ENCODE data around the gene LIPA. TPM values are rescaled to one million over a fixed set of nuclear protein-coding genes. Genes with fewer than 3 reads are reported as not detected.

LIPA gene
- total and polyA plus RNA-seq, 2 of the 4 experiments (the other 2 are of a cell fraction), result 23.1 to 31.9 TPM

DNA sequence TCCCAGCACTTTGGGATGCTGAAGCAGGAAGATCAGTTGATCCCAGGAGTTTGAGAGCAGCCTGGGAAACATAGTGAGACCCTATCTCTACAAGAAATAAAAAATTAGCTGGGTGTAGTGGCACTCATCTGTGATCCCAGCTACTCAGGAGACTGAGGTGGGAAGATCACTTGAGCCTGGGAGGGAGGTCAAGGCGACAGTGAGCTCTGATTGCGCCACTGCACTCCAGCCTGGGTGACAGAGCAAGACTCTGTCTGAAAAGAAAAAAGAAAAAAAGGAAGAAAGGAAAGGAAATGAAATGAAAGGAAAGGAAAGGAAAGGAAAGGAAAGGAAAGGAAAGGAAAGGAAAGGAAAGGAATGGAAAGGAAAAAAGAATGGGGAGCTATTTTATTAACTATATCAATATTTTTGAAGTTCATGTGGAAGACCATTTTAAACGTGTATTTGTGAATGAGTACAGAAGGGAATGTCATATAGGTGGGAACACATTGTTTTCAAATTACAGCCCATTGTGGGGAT lies 43.2 kb upstream of the LIPA start:
- no TSS peak for BruUV-seq (replicated peaks)
- dilution Hi-C loops (cut with HindIII; ENCODE audit: low sequenced_read_pairs, unreplicated experiment), result no loop called here
- CTCF ChIA-PET, result interaction anchor here (1.0 kb wide), 1 partner anchor 74 kb away, joined by 3 read pairs; no protein-coding TSS in a partner anchor

More for the DNA sequence above, 43.2 kb upstream of the LIPA start:
- no peak overlapping the region for H3K23ac ChIP-seq (ENCODE audit: low read depth, low read length)
- H3K4ac ChIP-seq (ENCODE audit: low read depth, low read length), result no peak overlapping the region
- H2BK120ac ChIP-seq (ENCODE audit: low read depth, low read length), result no peak overlapping the region; the same call in 1 of the 2 replicates
- H4K5ac ChIP-seq (ENCODE audit: low read depth, low read length), result no peak overlapping the region
- no peaks in the 10 kb centered on the region for H4K20me1 ChIP-seq (ENCODE audit: insufficient read depth, low read length)
- peaks cover 3% of the 10 kb centered on the region for H3K4me1 ChIP-seq (ENCODE audit: control insufficient read depth, insufficient read depth, low read length)
- no peak overlapping the region for H3K4me3 ChIP-seq (ENCODE audit: insufficient read depth, low read depth, low read length)
- H3K9me3 ChIP-seq (ENCODE audit: control insufficient read depth, insufficient read depth, low read length), result no peaks in the 10 kb centered on the region
- no peak overlapping the region for H3K27ac ChIP-seq (ENCODE audit: insufficient read depth, low read length)
- H3K79me1 ChIP-seq (ENCODE audit: low read depth in 1 of 2, low read length in 2 of 2), result no peaks in the 10 kb centered on the region
- no peak overlapping the region for H2AFZ ChIP-seq (replicated peaks; ENCODE audit: low read length, poor library complexity)
- no peak overlapping the region for H3K4me2 ChIP-seq (ENCODE audit: low read depth, low read length)
- H2AK9ac ChIP-seq (replicated peaks; ENCODE audit: low read depth, low read length, poor library complexity), result no peak overlapping the region
- no peak for DNase-seq
- intact Hi-C loops (cut with micrococcal nuclease), result loop anchor here (2.0 to 5.0 kb wide), 2 partner anchors 74 to 442 kb away; partner anchors contain the start of gene ANKRD22
- no peaks in the 10 kb centered on the region for H3K27me3 ChIP-seq (ENCODE audit: control insufficient read depth, insufficient read depth, low read length)
- TF ChIP-seq USF2 (IDR thresholded peaks at IDR 0.05; ENCODE audit: low read depth, low read length) (no peak), RAD21 (IDR thresholded peaks at IDR 0.05; ENCODE audit: low read length) (no peak), POLR2A (IDR thresholded peaks at IDR 0.05; ENCODE audit: low read depth, low read length) (no peak), SMC3 (IDR thresholded peaks at IDR 0.05; ENCODE audit: low read depth, low read length) (no peak), FOS (IDR thresholded peaks at IDR 0.05; ENCODE audit: low read depth, low read length) (no peak), MAFK (IDR thresholded peaks at IDR 0.05; ENCODE audit: low read depth, low read length) (no peak), CEBPB (IDR thresholded peaks at IDR 0.05; ENCODE audit: low read depth, low read length) (no peak), MAZ (IDR thresholded peaks at IDR 0.05; ENCODE audit: borderline replicate concordance, low read depth, low read length) (no peak), CHD1 (IDR thresholded peaks at IDR 0.05; ENCODE audit: low read depth, low read length) (no peak), RFX5 (IDR thresholded peaks at IDR 0.05; ENCODE audit: low read depth, low read length) (no peak), NFE2L2 (IDR thresholded peaks at IDR 0.05; ENCODE audit: low read depth, low read length) (no peak)
- TF ChIP-seq, protein P1, sequence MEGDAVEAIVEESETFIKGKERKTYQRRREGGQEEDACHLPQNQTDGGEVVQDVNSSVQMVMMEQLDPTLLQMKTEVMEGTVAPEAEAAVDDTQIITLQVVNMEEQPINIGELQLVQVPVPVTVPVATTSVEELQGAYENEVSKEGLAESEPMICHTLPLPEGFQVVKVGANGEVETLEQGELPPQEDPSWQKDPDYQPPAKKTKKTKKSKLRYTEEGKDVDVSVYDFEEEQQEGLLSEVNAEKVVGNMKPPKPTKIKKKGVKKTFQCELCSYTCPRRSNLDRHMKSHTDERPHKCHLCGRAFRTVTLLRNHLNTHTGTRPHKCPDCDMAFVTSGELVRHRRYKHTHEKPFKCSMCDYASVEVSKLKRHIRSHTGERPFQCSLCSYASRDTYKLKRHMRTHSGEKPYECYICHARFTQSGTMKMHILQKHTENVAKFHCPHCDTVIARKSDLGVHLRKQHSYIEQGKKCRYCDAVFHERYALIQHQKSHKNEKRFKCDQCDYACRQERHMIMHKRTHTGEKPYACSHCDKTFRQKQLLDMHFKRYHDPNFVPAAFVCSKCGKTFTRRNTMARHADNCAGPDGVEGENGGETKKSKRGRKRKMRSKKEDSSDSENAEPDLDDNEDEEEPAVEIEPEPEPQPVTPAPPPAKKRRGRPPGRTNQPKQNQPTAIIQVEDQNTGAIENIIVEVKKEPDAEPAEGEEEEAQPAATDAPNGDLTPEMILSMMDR (conservative IDR thresholded peaks at IDR 0.05; ENCODE audit: low read depth, low read length), result no peak
- TF ChIP-seq, protein P2, sequence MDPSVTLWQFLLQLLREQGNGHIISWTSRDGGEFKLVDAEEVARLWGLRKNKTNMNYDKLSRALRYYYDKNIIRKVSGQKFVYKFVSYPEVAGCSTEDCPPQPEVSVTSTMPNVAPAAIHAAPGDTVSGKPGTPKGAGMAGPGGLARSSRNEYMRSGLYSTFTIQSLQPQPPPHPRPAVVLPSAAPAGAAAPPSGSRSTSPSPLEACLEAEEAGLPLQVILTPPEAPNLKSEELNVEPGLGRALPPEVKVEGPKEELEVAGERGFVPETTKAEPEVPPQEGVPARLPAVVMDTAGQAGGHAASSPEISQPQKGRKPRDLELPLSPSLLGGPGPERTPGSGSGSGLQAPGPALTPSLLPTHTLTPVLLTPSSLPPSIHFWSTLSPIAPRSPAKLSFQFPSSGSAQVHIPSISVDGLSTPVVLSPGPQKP (IDR thresholded peaks at IDR 0.05; ENCODE audit: borderline replicate concordance, low read depth, low read length), result no peak
- no peak overlapping the region for H2BK20ac ChIP-seq (ENCODE audit: low read depth, low read length)
- H3K9me1 ChIP-seq (ENCODE audit: insufficient read depth, low read length), result no peaks in the 10 kb centered on the region; the same call in 1 of the 2 replicates
- POLR2A ChIA-PET (ENCODE audit: unreplicated experiment), result no interaction called here
- ATAC-seq (ENCODE audit: low read depth), result no peak
- H2AK5ac ChIP-seq (ENCODE audit: low read depth, low read length), result peak overlapping the region; percentile 75; the same call in 1 of the 2 replicates
- no peak overlapping the region for H3K14ac ChIP-seq (replicated peaks; ENCODE audit: low read depth, low read length)
- H3K9ac ChIP-seq (ENCODE audit: low read depth, low read length), result no peak overlapping the region
- H2BK5ac ChIP-seq (ENCODE audit: low read depth, low read length, poor library complexity, severe bottlenecking), result no peak overlapping the region
- no peak overlapping the region for H3K56ac ChIP-seq (ENCODE audit: extremely low read depth, insufficient read depth, low read length)
- no peak overlapping the region for H4K91ac ChIP-seq (ENCODE audit: insufficient read depth, low read depth, low read length)
- no peak overlapping the region; the same call in 2 of the 3 replicates for H2BK15ac ChIP-seq (ENCODE audit: low read depth, low read length)
- no peaks in the 10 kb centered on the region for H3K36me3 ChIP-seq (ENCODE audit: control insufficient read depth, insufficient read depth, low read length)
- no peak overlapping the region for H4K8ac ChIP-seq (ENCODE audit: low read depth in 2 of 2, low read length in 2 of 2)
- in situ Hi-C loops (cut with MboI; ENCODE audit: low sequenced_read_pairs), result no loop called here
- no peak overlapping the region; the same call in 1 of the 2 replicates for H3K18ac ChIP-seq (ENCODE audit: low read depth, low read length)
- no CpG with 5 or more reads among the region's 3 CpGs for WGBS, 2 experiments (ENCODE audit: extremely low coverage in 2 of 2, insufficient read length in 1 of 2)

All from IMR-90 (cell line).